Stimulated activated naive B cell treated with anti-CD40 and anti-IgM and Interleukin-4, amounts not matched to agents 10 μg/mL and 1 μg/mL and 100 μg/mL, for 72 hours (primary cell): ENCODE data around the gene KCNH6.
A peak's percentile ranks its signal among the peaks of the same experiment; 100 is the strongest.

Experiments used
- ATAC-seq, 2 donors: fragments of 150-1000 bp; cut with Tn5 transposase; replicated peaks; 2 replicates each; pipeline ENCODE4 v1.10.0; 2021; ENCODE audit warnings: moderate library complexity in 1 of 2
- DNase-seq: peaks from one replicate; pipeline ENCODE4 v3.0.0; 2021
- H3K27ac Mint-ChIP-seq: one replicate; pipeline ENCODE4 v1.8.0; 2022; ENCODE audit warnings: mild to moderate bottlenecking, mixed read lengths
- H3K27me3 Mint-ChIP-seq, 2 donors: one replicate each; pipeline ENCODE4 v1.8.0; 2022; ENCODE audit warnings: mixed read lengths in 2 of 2
- H3K36me3 Mint-ChIP-seq, 2 donors: one replicate each; pipeline ENCODE4 v1.8.0; 2022; ENCODE audit warnings: mixed read lengths in 2 of 2, mild to moderate bottlenecking in 1 of 2
- H3K4me1 Mint-ChIP-seq, 2 donors: one replicate each; pipeline ENCODE4 v1.8.0; 2022; ENCODE audit warnings: mixed read lengths in 2 of 2, mild to moderate bottlenecking in 1 of 2
- H3K4me3 Mint-ChIP-seq, 2 donors: one replicate each; pipeline ENCODE4 v1.8.0; 2022; ENCODE audit warnings: mild to moderate bottlenecking in 2 of 2, mixed read lengths in 2 of 2, moderate library complexity in 1 of 2
- H3K9me3 Mint-ChIP-seq, 2 donors: one replicate each; pipeline ENCODE4 v1.8.0; 2022; ENCODE audit warnings: mixed read lengths in 2 of 2, mild to moderate bottlenecking in 1 of 2

KCNH6 gene

DNA sequence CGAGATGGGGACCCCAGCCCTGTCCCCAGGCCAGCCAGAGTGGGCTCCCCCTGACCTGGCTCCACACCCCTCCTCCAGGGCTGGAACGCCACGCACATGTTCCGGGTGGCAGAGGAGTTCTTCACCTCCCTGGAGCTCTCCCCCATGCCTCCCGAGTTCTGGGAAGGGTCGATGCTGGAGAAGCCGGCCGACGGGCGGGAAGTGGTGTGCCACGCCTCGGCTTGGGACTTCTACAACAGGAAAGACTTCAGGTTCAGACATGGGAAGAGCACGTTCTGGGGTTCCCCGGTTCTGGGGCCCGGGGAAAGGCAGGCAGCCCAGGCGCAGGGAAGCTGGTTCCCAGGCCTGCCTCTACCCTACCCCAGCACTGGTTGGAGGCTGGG lies 41.7 kb upstream of the KCNH6 start:
- Mint-ChIP-seq H3K27me3 (peaks cover 40 to 51% of the 10 kb centered on the region in 2 donors), H3K36me3 (no peaks in the 10 kb centered on the region), H3K4me3 (no peak overlapping the region), H3K4me1 (peaks cover 16 to 21% of the 10 kb centered on the region in 2 donors), H3K9me3 (no peaks in the 10 kb centered on the region), H3K27ac (no peak overlapping the region)
- DNase-seq (no peak), ATAC-seq (no peak)

DNA sequence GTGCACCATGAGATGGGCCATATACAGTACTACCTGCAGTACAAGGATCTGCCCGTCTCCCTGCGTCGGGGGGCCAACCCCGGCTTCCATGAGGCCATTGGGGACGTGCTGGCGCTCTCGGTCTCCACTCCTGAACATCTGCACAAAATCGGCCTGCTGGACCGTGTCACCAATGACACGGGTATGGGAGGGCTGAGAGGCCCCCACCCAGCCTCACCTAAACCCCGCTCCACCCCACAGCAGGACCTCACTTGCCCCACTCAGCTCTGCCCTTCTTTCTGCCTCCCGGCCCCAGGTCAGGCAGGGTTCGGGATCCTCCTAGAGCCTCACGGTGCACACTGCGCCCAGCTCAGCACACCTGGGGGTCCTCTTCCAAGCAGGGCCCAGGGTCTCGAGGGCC lies 40.6 kb upstream of the KCNH6 start:
- no peak overlapping the region for H3K4me3 Mint-ChIP-seq
- no peak for DNase-seq
- H3K36me3 Mint-ChIP-seq: no peaks in the 10 kb centered on the region
- peaks cover 15 to 19% of the 10 kb centered on the region in 2 donors for H3K4me1 Mint-ChIP-seq
- H3K27ac Mint-ChIP-seq: no peak overlapping the region
- no peaks in the 10 kb centered on the region for H3K9me3 Mint-ChIP-seq
- H3K27me3 Mint-ChIP-seq: peaks cover 39 to 49% of the 10 kb centered on the region in 2 donors
- no peak for ATAC-seq

DNA sequence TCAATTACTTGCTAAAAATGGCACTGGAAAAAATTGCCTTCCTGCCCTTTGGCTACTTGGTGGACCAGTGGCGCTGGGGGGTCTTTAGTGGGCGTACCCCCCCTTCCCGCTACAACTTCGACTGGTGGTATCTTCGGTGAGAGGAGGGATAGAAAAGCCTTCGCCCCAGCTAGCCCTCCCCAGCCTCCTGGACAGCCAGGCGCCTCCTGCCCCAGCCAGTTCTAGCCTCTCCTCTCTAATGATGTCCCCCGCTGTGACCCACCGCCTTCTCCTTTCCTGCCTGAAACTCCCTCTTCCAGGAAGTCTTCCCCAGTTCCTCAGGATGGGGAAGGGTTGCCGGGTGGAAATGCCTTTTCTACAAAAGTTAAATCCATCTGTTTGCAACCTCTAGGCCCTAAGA lies 40.1 kb upstream of the KCNH6 start:
- H3K27ac Mint-ChIP-seq: peak overlapping the region; percentile 25
- peaks cover 34 to 44% of the 10 kb centered on the region in 2 donors for H3K27me3 Mint-ChIP-seq
- H3K4me1 Mint-ChIP-seq: peaks cover 10 to 14% of the 10 kb centered on the region in 2 donors
- DNase-seq (no peak), ATAC-seq (no peak)
- H3K4me3 Mint-ChIP-seq: no peak overlapping the region
- no peaks in the 10 kb centered on the region for H3K9me3 Mint-ChIP-seq
- H3K36me3 Mint-ChIP-seq: no peaks in the 10 kb centered on the region

DNA sequence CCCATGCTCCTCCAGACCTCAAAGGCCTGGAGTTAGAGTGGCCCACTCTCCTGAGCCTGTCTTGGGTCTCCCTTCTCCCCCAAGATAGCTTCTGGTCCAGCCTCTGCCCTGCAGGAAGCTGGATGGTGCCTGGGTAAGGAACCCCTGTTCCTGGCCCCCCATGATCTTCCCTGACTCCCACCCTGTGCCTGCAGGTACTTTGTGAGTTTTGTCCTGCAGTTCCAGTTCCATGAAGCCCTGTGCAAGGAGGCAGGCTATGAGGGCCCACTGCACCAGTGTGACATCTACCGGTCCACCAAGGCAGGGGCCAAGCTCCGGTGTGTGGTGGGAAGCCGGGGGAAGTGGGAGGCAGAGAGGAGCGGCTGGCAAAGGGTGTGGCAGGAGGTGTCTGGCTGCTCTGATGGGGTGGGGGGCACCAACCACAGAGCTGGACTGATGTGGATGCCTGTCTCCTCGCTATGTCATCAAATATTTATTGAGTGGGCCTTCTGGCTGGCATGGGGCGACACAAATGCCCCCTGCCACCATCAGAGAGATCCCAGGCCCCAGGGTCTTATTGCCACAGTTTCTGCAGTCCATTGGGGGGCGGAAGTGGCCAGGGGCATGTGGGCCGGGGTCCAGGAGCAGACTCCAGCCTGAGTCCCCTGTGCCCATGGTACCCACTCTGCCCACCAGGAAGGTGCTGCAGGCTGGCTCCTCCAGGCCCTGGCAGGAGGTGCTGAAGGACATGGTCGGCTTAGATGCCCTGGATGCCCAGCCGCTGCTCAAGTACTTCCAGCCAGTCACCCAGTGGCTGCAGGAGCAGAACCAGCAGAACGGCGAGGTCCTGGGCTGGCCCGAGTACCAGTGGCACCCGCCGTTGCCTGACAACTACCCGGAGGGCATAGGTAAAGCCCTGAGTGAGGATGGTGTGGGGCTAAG lies 39.2 kb upstream of the KCNH6 start:
- no peak overlapping the region for H3K4me3 Mint-ChIP-seq
- peaks cover 5 to 7% of the 10 kb centered on the region in 2 donors for H3K4me1 Mint-ChIP-seq
- DNase-seq: no peak
- peaks cover 26 to 44% of the 10 kb centered on the region in 2 donors for H3K27me3 Mint-ChIP-seq
- no peaks in the 10 kb centered on the region for H3K9me3 Mint-ChIP-seq
- no peaks in the 10 kb centered on the region for H3K36me3 Mint-ChIP-seq
- no peak overlapping the region for H3K27ac Mint-ChIP-seq
- ATAC-seq: no peak

DNA sequence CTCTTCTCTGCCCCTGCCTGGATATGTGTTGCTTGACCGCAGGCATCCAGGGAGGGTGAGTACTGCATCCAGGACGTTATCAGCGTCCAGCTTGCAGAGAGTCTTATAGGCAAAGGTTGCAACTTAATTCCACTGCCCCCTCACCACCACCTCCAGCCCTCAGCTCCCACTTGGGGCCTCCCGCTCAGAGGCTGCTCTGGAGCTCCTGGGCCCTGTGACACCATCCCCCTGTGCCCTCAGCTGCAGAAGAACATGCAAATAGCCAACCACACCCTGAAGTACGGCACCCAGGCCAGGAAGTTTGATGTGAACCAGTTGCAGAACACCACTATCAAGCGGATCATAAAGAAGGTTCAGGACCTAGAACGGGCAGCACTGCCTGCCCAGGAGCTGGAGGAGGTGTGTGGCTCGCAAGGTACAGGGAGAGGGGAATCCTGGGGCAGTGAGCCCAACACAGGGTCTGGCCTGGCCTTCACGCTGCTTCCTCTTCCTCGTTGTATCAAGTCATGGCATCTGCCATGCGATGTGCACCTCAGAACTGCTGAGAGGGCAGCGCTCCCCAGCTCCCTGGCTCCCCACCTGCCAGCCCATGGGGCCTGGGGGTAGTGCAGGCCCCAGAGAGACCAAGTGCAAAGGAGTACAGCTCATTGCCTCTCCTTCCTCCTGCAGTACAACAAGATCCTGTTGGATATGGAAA lies 36.7 kb upstream of the KCNH6 start:
- no peaks in the 10 kb centered on the region for H3K4me1 Mint-ChIP-seq
- H3K9me3 Mint-ChIP-seq: no peaks in the 10 kb centered on the region
- no peak for DNase-seq
- H3K27me3 Mint-ChIP-seq: peaks cover 13 to 27% of the 10 kb centered on the region in 2 donors
- no peak overlapping the region for H3K27ac Mint-ChIP-seq
- H3K36me3 Mint-ChIP-seq: no peaks in the 10 kb centered on the region
- no peak overlapping the region for H3K4me3 Mint-ChIP-seq
- no peak for ATAC-seq

DNA sequence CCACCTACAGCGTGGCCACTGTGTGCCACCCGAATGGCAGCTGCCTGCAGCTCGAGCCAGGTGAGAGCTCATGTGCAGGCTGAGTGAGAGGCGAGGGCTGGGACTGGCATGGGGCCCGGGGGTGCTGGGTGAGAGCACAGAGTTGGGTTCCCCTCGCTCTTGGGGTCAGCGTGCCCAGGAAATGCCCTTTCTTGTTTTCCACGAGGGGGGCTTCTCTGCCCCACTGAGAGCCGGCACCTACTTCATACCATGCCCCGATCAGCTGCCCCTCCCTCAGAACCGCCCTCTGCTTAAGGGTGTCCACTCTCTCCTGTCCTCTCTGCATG lies 36.2 kb upstream of the KCNH6 start:
- no peaks in the 10 kb centered on the region for H3K4me1 Mint-ChIP-seq
- peaks cover 13 to 27% of the 10 kb centered on the region in 2 donors for H3K27me3 Mint-ChIP-seq
- no peak overlapping the region for H3K4me3 Mint-ChIP-seq
- H3K27ac Mint-ChIP-seq: no peak overlapping the region
- H3K36me3 Mint-ChIP-seq: no peaks in the 10 kb centered on the region
- no peak for DNase-seq
- ATAC-seq: no peak
- H3K9me3 Mint-ChIP-seq: no peaks in the 10 kb centered on the region

DNA sequence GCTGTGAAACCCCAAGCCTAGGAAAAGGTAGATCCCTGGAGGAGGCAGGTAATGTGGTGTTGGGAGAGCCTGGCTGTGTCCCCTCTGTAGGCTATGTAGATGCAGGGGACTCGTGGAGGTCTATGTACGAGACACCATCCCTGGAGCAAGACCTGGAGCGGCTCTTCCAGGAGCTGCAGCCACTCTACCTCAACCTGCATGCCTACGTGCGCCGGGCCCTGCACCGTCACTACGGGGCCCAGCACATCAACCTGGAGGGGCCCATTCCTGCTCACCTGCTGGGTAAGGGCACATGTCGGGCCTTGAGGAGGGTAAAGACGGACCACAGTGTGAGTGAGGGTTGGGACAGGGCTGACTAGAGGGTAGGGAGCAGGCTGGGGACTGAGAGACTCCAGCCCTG lies 34.3 kb upstream of the KCNH6 start:
- Mint-ChIP-seq H3K4me1 (no peaks in the 10 kb centered on the region), H3K4me3 (no peak overlapping the region), H3K9me3 (no peaks in the 10 kb centered on the region), H3K27ac (no peak overlapping the region), H3K27me3 (peaks cover 0 to 9% of the 10 kb centered on the region in 2 donors), H3K36me3 (no peaks in the 10 kb centered on the region)
- ATAC-seq (no peak), DNase-seq (no peak)

DNA sequence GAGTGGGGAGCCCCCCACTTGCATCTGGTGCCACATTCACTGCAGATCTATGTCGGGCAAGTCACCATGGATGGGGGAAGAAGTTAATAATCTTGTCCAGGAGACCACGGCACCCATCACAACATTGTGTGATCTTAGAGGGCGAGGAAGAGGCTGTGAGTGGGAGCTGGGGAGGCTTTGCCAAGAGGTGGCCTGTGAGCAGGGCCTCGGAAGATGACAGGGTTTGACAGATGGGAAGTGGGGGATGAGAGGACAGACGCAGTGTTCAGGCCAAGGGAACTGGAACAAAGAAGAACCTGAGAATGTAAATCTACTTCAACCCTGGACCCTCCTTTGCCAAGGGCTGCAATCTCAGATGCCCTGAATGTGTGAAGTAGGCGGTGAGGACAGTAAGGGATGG lies 33.9 kb upstream of the KCNH6 start:
- no peak for ATAC-seq
- no peak overlapping the region for H3K4me3 Mint-ChIP-seq
- no peaks in the 10 kb centered on the region for H3K9me3 Mint-ChIP-seq
- H3K27me3 Mint-ChIP-seq: peaks cover 0 to 8% of the 10 kb centered on the region in 2 donors
- no peaks in the 10 kb centered on the region for H3K36me3 Mint-ChIP-seq
- DNase-seq: no peak
- no peaks in the 10 kb centered on the region for H3K4me1 Mint-ChIP-seq
- H3K27ac Mint-ChIP-seq: no peak overlapping the region

DNA sequence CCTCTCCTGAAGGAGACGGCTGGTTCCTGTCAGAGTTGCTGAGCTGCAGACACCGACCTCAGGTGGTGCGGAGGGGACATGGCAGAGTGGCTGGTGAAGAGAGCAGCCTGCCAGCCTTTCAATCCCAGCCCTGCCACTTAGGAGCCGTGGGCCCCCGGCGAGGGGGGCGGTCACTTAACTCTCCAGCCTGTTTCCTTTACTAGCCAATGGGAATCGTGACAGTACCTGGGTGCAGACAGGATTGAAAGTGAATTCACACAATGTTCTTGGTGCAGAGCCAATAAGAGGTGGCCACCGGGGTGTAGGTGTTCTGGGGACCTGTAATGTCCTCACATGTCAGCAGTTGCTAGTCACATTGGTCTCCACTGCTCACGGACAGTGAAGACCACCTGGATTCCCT lies 32.8 kb upstream of the KCNH6 start:
- DNase-seq (no peak), ATAC-seq (no peak)
- H3K4me1 Mint-ChIP-seq: no peaks in the 10 kb centered on the region
- no peaks in the 10 kb centered on the region for H3K9me3 Mint-ChIP-seq
- peaks cover 0 to 8% of the 10 kb centered on the region in 2 donors for H3K27me3 Mint-ChIP-seq
- H3K36me3 Mint-ChIP-seq: no peaks in the 10 kb centered on the region
- H3K4me3 Mint-ChIP-seq: no peak overlapping the region
- H3K27ac Mint-ChIP-seq: no peak overlapping the region

DNA sequence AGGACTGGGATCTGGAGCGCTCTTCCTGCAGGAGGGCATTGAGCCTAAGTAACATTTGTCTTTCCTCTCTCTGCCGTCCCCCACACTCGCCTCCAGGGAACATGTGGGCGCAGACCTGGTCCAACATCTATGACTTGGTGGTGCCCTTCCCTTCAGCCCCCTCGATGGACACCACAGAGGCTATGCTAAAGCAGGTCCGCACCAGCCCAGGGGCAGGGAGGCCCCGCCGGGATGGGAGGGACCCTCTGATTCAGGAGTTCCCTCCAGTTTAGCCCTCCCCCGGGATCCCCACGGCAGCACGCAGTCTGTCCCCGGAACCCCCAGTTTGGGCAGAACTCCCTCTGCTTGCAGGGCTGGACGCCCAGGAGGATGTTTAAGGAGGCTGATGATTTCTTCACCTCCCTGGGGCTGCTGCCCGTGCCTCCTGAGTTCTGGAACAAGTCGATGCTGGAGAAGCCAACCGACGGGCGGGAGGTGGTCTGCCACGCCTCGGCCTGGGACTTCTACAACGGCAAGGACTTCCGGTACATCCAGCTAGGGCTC lies 32.2 kb upstream of the KCNH6 start:
- Mint-ChIP-seq H3K27me3 (peaks cover 0 to 8% of the 10 kb centered on the region in 2 donors), H3K27ac (no peak overlapping the region), H3K9me3 (no peaks in the 10 kb centered on the region), H3K4me3 (no peak overlapping the region), H3K36me3 (no peaks in the 10 kb centered on the region), H3K4me1 (no peaks in the 10 kb centered on the region)
- DNase-seq (no peak), ATAC-seq (no peak)

DNA sequence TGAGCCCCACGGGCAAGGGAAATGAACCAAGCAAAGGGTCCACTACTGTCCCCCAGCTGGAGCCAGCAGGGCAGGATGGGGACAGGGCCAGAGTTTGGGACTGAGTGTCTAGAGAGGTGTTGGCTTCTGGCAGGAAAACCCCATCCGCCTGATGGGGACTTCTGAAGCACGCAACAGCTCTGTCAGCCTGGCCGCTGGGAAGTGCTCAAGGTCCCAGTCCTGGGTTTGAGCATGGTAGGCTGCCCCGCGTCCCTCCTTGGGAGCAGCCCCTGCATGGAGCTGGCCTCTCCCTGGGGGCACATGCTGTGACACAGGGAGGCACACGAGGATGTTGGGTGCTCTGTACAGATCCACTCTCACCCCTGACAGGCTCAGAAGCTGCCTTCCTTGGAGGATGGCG lies 31.7 kb upstream of the KCNH6 start:
- Mint-ChIP-seq H3K9me3 (no peaks in the 10 kb centered on the region), H3K4me1 (no peaks in the 10 kb centered on the region), H3K36me3 (no peaks in the 10 kb centered on the region), H3K27me3 (peaks cover 0 to 8% of the 10 kb centered on the region in 2 donors), H3K4me3 (no peak overlapping the region), H3K27ac (no peak overlapping the region)
- DNase-seq: no peak
- ATAC-seq: no peak

DNA sequence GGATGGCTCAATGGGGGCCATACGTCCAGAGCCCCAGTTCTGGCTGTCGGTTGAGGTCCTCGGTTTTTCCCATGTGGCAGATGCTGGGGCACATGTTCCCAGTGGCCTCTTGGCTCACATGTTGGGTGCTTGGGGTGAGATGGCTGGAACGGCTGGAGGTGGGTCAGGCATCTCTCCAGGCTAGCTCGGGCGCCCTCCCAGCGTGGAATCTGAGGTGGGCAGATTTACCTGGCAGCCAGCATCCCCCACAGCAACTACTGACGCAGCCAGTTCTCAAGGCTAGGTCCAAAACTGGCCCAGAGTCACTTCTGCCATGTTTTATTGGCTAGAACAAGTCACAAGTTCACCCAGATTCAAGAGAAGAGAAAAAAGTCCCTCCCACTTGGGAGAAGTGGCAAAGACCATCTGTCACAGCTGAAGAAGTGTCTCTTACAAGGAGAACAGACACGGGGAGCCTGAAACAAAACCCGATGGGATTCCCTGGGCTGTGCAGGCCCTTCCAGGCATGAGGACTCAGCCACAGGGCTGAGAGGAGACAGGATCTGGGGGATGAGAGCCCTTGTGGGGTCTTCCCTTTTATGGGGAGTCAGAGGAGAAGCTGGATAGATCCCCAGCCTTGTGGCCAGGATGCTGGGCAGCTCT lies 31.1 kb upstream of the KCNH6 start:
- no peak overlapping the region for H3K4me3 Mint-ChIP-seq
- ATAC-seq: no peak
- H3K4me1 Mint-ChIP-seq: no peaks in the 10 kb centered on the region
- H3K36me3 Mint-ChIP-seq: no peaks in the 10 kb centered on the region
- DNase-seq: no peak
- no peaks in the 10 kb centered on the region for H3K9me3 Mint-ChIP-seq
- no peak overlapping the region for H3K27ac Mint-ChIP-seq
- peaks cover 0 to 8% of the 10 kb centered on the region in 2 donors for H3K27me3 Mint-ChIP-seq

DNA sequence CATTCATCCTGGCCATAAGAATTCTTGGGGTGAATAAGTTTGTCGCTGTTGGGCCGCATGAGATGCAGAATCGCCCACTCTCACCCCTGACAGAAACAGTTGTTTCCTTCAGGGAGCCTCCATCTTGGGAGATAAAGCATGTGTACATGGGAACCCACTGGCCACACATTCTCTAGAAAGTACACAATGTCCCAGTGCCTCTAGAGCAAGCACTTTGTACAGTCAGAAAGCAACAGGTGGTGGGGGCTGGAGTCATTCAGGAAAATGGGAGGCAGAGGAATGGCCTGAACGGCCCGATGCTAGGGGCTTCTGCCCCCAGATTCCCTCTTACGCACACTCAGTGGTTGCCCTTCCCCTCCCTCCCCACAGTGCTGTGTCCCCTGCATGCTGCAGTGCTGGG lies 30.2 kb upstream of the KCNH6 start:
- Mint-ChIP-seq H3K27me3 (peaks cover 0 to 8% of the 10 kb centered on the region in 2 donors), H3K9me3 (no peaks in the 10 kb centered on the region), H3K27ac (no peak overlapping the region)

DNA sequence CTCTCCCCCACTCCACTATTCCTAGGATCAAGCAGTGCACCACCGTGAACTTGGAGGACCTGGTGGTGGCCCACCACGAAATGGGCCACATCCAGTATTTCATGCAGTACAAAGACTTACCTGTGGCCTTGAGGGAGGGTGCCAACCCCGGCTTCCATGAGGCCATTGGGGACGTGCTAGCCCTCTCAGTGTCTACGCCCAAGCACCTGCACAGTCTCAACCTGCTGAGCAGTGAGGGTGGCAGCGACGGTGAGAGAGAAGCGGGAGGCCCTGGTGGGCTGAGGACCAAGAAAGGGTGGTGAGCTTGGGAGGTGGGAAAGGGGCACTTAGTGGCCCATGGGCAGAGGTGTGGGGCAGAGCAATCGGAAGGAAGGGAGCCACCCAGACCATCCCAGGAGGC lies 29.7 kb upstream of the KCNH6 start:
- DNase-seq (no peak), ATAC-seq (no peak)
- H3K9me3 Mint-ChIP-seq: no peaks in the 10 kb centered on the region
- H3K4me1 Mint-ChIP-seq: no peaks in the 10 kb centered on the region
- no peak overlapping the region for H3K27ac Mint-ChIP-seq
- no peak overlapping the region for H3K4me3 Mint-ChIP-seq
- no peaks in the 10 kb centered on the region for H3K36me3 Mint-ChIP-seq
- peaks cover 0 to 6% of the 10 kb centered on the region in 2 donors for H3K27me3 Mint-ChIP-seq

More for the DNA sequence above, 30.2 kb upstream of the KCNH6 start:
- no peak for DNase-seq
- Mint-ChIP-seq H3K4me1 (no peaks in the 10 kb centered on the region), H3K4me3 (no peak overlapping the region), H3K36me3 (no peaks in the 10 kb centered on the region)
- no peak for ATAC-seq
